Astrocyte of the spinal cord (primary cell): ENCODE results near the gene CHD6.

Experiments used
- DNase-seq: peaks from one replicate; pipeline ENCODE4 v3.0.0; 2011; ENCODE audit warnings: low read depth, low spot score
- H3K4me3 ChIP-seq: 2 replicates; pipeline ENCODE4 v1.5.1; 2011; ENCODE audit warnings: low read depth, mild to moderate bottlenecking, low read length, moderate library complexity
- in situ Hi-C: cut with HindIII; loops from 2 replicates; pipeline ENCODE4 v1.10.0; 2017; ENCODE audit warnings: low sequenced_read_pairs
- TF ChIP-seq, protein P1 (sequence below): IDR thresholded peaks from 2 replicates; pipeline ENCODE4 v1.5.1; 2012; ENCODE audit warnings: low read depth, mild to moderate bottlenecking, low read length, inconsistent platforms

The CHD6 gene

DNA sequence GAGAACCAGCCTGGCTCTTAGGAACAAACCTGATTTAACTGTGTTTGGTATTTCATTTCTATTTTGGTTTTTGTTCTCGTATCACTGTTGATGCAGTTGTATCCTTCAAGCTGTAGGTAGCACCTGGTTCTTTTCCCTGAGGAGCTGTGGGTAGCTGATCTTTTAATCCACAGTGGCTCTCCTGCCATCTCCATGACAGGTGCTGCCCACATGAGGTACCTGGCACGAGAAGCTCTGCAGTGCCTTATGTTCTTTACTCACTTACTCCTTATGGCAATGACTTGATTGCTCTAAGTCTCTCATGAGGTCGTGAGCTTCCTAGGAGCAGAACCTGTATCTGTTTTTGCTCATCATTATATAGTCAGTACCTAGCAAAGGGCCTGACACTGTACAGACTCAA is 177.3 kb downstream of the CHD6 start:
- in situ Hi-C loops: no loop called here
- H3K4me3 ChIP-seq: no peak overlapping the region
- TF ChIP-seq, protein P1, sequence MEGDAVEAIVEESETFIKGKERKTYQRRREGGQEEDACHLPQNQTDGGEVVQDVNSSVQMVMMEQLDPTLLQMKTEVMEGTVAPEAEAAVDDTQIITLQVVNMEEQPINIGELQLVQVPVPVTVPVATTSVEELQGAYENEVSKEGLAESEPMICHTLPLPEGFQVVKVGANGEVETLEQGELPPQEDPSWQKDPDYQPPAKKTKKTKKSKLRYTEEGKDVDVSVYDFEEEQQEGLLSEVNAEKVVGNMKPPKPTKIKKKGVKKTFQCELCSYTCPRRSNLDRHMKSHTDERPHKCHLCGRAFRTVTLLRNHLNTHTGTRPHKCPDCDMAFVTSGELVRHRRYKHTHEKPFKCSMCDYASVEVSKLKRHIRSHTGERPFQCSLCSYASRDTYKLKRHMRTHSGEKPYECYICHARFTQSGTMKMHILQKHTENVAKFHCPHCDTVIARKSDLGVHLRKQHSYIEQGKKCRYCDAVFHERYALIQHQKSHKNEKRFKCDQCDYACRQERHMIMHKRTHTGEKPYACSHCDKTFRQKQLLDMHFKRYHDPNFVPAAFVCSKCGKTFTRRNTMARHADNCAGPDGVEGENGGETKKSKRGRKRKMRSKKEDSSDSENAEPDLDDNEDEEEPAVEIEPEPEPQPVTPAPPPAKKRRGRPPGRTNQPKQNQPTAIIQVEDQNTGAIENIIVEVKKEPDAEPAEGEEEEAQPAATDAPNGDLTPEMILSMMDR: no peak
- DNase-seq: no peak

DNA sequence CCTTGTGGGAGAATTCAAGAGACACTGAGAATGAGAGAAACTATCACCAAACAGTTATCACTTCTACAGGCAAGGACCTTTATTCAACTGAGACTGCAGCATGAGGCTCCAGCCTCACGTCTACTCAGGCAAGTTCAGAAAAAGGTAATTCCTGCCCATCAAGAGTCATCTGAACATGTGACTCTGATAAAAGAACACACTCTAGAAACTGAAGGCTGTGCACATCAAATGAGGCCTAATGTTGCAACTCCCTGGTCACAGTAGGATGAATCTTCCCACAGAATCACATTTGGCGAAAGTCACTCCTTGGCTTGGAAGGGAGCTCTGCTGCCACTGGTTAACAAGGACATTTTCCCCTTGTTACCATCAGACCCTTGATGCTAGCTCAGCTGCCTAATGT is 180.3 kb downstream of the CHD6 start:
- no peak for DNase-seq
- in situ Hi-C loops: no loop called here
- TF ChIP-seq, protein P1: no peak
- no peak overlapping the region for H3K4me3 ChIP-seq

DNA sequence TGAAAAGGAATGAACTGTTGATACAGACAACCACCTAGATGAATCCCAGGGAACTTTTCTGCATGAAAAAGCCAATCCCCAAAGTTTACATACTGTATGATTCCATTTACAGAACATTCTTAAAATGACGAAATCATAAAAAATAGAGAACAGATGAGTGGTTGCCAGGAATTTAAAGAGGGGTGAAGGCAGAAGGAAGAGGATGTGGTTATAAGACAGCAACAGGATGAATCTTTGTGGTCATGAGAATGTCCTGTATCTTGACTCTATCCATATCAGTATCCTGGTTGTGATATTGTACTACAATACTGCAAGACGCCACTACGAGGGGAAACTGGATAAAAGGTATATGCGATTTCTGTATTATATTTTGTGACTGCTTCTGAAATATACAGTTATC is 181.5 kb downstream of the CHD6 start:
- peak; percentile 57 for DNase-seq
- TF ChIP-seq, protein P1: no peak
- H3K4me3 ChIP-seq: no peak overlapping the region
- in situ Hi-C loops: no loop called here

DNA sequence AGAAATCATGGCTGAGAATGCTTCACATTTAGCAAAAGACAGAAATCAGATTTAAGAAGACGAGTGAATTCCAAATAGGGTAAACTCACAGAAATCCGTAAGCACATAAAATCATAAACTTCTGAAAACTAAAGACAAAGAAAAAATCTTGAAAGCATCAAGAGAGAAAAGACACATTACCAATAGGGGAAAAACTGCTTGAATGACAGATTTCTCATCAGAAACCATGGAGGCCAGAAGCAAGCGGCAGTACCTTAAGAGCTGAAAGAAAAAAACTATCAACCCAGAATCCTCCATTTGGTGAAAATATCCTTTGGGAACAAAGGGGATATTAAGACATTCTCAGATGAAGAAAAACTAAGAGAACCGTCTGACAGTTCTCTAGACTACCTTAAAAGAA is 185.0 kb downstream of the CHD6 start:
- H3K4me3 ChIP-seq: no peak overlapping the region
- DNase-seq: no peak
- in situ Hi-C loops: no loop called here
- TF ChIP-seq, protein P1: no peak

DNA sequence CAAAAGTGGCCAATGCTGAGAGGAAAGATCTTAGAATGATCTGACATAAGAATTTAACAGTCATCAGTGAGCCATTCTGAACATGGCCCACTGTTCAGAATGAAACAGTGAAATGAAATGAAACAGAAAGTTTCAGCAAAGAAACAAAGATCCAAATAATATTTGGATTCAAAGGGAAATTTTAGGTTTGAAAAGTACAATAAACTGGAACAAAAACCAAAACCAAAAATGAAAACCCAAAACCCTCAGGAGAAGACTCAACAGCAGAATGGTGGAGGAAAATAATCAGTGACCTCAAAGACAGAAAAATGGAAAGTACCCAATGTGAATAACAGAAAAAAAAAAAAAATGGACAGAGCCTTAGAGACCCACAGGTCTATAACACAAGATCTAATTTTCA is 185.4 kb downstream of the CHD6 start:
- in situ Hi-C loops: no loop called here
- H3K4me3 ChIP-seq: no peak overlapping the region
- no peak for DNase-seq
- TF ChIP-seq, protein P1: no peak

DNA sequence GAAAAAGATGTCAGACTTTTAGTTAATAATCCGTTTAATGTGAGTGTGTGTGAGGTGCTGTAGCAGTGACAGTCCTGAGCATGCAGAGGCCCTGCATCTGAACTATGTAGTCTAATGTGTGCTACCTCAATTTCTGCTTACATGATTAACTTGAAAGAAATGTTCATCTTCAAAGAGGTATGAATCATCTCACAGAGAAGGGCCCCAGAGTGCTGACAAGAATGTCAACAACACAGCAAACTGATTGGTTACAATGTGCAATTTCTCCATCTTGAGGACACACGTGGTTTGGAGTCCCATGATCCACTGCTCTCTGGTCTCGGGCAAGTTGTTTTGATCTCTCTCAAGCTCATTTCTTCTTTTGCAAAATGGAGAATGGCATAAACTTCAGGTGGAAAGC is 189.9 kb downstream of the CHD6 start:
- in situ Hi-C loops: no loop called here
- peak; percentile 46 for DNase-seq
- TF ChIP-seq, protein P1: no peak
- H3K4me3 ChIP-seq: no peak overlapping the region

DNA sequence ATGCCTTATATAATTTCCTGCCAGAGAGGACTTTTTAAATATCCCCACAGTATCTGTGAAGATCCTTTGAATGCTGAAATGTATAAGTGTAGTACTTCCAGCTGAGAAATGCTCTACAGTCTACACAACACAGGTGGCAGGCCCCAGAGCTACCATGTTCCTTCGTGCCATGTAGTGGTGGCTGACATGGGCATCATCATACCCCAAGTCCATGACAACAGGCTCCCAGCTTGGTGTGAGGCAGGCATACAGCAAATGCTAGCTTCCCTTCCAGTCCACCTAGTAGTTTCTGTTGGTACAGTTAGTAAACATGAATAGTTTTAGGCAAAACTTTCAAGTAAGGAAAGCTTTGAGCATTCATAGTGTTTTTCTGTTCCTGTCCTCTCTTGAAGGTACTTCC is 190.3 kb downstream of the CHD6 start:
- no peak for DNase-seq
- TF ChIP-seq, protein P1: no peak
- in situ Hi-C loops: no loop called here
- H3K4me3 ChIP-seq: no peak overlapping the region
